Suprapubic skin (tissue), 4 donors: Measurements from ENCODE around the gene CTCFL.

Source experiments
- EP300 ChIP-seq: sonication (generic); formaldehyde crosslinking; IDR thresholded peaks from one replicate; pipeline ENCODE4 v1.6.1; 2017; ENCODE audit warnings: antibody characterized with exemption
- POLR2AphosphoS5 ChIP-seq, 3 donors: sonication (generic); formaldehyde crosslinking; IDR thresholded peaks; one replicate each; pipeline ENCODE4 v1.6.1; 2017; ENCODE audit warnings: antibody characterized with exemption in 3 of 3
- TF ChIP-seq, protein P1 (sequence below), 2 donors: fragments of 200-600 bp in 1 of 2; fragments of 450-650 bp in 1 of 2; sonication (generic) in 1 of 2; IDR thresholded peaks; one replicate each; pipeline ENCODE4 v1.5.1; 2016 to 2019; ENCODE audit warnings: antibody characterized with exemption in 2 of 2, mild to moderate bottlenecking in 1 of 2, moderate library complexity in 1 of 2

DNA sequence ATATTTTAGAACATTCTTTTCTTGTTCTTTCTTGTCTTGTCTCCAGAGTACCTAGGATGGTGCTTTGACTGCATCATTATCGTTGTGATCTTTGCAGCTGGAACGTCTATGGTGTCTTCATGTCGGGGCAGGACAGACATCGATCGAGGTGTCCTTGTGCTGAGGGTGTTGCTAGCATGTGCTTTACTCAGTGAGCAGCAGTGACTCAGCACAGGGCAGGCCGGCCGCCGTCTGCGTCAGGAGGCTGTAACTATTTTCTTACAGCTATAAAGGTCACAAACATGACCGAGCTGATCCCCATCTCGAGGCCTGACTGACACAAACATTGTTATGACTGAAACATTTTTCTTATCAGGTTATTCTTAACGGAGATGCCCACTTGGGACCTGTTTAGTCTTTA lies 14.9 kb upstream of the CTCFL start:
- TF ChIP-seq, protein P1, sequence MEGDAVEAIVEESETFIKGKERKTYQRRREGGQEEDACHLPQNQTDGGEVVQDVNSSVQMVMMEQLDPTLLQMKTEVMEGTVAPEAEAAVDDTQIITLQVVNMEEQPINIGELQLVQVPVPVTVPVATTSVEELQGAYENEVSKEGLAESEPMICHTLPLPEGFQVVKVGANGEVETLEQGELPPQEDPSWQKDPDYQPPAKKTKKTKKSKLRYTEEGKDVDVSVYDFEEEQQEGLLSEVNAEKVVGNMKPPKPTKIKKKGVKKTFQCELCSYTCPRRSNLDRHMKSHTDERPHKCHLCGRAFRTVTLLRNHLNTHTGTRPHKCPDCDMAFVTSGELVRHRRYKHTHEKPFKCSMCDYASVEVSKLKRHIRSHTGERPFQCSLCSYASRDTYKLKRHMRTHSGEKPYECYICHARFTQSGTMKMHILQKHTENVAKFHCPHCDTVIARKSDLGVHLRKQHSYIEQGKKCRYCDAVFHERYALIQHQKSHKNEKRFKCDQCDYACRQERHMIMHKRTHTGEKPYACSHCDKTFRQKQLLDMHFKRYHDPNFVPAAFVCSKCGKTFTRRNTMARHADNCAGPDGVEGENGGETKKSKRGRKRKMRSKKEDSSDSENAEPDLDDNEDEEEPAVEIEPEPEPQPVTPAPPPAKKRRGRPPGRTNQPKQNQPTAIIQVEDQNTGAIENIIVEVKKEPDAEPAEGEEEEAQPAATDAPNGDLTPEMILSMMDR (IDR thresholded peaks at IDR 0.05) = no peak
- no peak for TF ChIP-seq POLR2AphosphoS5 (IDR thresholded peaks at IDR 0.05)
- no peak for TF ChIP-seq EP300
